IPS DF 4.7 (cell line): ENCODE results near the gene CLVS2.

Experiments
- DNase-seq: peaks from one replicate; pipeline ENCODE4 v3.0.0-alpha.2; 2013; ENCODE audit warnings: low spot score; ENCODE audit errors: extremely low read depth

Gene CLVS2

DNA sequence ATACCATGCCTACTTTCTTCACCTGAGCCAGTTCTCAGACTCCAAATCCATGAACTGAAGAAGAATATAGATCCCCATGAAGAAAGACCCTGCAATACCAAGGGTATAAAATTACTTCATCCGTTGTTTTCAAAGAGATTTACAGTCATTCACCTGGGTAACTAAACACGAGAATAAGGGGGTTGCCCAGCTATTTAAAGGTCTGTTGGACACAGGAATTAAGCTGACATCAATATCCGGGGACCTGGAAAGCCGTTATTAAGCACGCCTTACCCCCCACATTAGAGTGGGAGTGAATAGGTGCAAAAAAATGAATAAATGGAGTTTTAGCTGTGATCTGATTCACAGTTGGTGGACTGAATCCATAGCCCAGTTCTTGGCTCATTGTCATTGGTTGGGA lies 28.9 kb downstream of the CLVS2 start:
- no peak for DNase-seq

DNA sequence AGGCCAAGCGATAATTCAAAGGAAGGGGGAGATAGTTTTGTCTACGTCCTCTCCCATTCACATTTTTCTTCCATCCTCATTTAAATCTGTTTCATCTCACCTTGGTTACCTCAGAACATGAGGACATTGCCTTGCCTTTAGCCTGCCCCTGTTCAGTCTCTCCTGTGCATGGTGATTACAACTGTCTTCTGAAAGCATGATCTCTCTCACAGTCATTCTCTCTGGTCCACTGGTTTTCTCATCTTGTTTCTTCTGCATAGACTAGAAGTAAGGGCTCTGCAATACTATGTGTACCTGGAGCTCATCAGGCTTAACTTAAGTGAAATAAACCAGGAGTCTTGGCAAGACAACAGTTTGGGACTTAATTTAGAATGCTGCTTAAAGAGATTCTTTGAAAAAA lies 31.4 kb downstream of the CLVS2 start:
- no peak for DNase-seq

DNA sequence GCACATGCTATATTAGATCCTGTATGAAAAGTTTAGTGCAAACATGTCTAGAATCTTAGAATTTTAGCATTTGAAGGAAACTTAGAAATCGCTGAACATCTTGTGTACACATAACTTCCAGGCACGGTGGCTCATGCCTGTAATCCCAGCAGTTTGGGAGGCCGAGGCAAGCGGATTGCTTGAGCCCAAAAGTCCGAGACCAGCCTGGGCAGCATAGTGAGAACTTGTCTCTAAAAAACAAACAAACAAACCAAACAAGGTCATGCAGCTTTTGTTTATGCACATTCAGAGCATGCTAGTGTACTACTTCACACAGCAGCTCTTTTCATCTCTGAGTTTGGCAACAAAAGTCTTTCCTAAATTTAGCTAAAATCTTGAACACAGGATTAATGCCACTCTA lies 32.2 kb downstream of the CLVS2 start:
- no peak for DNase-seq

DNA sequence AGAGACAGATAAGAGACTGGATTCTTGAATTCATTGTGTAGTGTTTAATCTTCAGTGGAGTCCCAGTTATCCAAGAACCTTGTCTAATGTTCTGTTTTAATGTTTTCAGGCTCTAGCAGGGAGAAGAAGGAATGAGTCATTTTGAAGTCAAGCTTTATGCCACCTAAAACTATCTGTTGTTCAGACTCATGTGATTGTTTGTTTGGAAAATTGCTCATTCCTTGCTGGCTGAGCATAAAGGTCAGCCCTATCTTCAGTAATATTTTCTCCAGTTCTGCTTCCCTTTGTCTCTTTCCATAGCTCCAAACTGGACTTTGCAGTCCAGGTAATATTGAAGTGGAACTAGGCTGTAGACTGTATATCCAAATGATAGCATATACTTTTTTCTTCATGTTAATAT lies 34.2 kb downstream of the CLVS2 start:
- DNase-seq = no peak

DNA sequence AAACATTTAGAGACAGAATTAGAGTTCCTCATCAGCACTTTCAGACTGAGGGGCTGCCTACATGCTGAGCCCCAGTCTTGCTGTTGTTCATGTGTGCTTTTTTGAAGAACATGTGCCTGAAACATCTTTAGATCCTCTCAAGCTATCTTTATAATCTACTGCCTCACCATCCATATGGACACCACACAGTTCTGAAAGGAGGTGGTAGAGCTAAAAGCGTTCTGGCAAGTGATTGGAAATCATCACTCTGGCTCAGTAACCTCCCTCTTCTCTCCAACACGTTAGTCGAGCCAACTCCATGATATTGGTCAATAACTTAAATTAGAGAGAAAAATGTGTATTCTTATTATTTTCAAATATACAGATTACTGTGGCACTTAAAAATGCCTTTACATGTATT lies 40.6 kb downstream of the CLVS2 start:
- DNase-seq = no peak

DNA sequence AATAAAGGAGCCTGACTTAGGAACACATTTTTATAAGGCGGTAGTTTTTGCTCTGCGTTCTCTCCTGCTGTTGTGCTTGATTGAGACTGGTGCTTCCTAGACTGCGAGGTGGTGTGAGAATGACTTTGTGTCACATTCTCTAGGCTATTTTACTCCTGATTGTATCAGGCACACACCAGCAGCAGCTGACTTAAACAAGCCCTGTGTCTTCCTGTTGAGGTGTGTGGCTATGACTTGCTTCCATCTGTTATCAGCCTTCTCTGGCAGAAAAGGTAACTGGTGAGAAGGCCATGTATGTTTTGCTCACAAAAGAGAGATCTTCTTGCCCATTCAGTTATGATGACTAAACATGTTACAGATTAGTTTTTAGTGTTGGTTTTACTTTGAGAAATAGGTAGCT lies 43.4 kb downstream of the CLVS2 start:
- DNase-seq = no peak

DNA sequence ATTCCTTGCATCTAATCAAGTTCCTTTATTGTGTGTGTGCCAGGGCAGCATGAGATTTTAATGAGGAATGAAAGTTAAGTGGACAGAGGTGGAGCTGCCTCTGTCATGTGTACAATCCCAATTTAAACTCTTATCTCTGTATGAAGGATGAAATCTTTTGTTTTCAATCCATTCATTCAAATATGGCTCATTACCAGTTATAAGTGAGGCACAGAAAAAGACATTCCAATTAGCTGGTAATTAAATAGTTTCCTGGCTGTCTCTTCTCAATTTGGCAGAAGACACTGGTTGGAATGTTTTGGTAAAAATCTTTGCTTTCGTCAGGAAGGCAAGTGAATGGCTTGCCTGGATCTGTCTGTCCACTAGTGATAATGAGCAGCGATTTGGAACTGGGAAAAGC lies 46.4 kb downstream of the CLVS2 start:
- DNase-seq = no peak

DNA sequence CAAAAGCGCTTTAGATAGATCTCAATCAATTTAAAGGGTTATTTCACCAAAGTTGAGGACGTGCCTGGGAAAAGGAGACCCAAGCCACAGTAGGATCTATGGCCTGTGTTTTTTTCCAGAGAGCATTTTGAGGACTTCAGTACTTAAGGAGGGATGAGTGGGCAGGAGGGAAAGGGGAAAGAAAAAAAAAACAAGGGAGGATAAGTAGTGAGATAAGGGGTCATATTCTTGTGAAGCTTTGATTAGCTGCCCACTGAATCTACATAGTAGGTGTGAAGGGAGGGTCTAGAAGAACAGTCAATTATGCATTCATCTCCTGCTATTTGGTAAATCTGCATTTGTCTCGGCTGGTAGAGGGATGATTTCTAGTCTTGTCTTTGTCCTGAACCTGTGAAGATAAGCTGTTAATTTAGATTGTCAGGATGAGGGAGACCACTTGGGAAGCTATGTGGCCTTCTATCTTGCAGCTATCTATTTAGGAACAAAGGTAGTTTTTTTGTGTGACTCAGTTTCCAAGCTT lies 48.4 kb downstream of the CLVS2 start:
- no peak for DNase-seq

DNA sequence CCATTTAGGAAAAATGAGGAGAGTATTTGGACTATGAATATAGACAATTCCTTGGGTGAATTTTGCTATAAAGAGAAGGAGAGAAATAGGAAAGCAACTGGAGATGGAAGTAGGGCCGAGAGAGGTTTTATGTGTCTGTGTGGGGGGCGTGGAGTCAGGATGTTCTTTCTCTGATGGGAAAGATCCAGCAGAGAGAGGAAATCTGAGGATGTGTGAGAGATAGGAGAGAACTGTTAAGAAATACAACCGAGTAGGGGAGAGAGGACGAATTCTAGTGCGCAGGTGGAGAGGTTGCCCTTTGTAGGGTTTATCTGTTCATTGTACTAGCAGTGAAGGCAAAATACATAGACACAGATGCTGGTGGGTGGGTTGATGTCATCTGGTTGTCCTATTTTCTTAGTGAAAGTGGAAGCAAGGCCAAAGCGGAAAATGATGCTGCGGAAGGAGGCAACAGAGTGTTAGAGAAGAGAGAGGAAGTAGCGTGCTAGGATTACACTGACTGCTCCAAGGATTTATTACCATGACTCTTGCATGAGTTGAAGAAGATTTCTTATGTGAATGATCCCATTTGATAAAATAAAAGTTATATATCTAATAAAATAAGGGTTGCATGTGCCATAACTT lies 57.7 kb downstream of the CLVS2 start:
- no peak for DNase-seq

DNA sequence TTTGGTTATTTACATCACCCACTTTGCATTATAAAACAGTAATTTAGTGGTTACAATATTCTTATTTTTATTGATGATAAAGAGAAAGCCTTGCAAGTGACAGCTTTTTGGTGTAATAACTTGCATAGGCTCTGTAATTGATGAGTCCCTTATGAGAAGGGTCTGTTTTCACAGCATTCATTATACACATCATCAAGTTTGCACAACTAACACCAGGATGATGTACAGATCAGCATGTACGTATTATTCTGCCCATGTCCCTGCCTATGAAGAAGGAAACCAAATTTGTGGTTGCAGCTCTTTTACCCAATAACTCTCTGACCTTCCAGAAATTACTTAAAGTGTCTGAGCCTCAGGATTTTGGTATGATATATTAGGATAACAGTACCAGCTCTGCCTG lies 59.2 kb downstream of the CLVS2 start:
- no peak for DNase-seq

DNA sequence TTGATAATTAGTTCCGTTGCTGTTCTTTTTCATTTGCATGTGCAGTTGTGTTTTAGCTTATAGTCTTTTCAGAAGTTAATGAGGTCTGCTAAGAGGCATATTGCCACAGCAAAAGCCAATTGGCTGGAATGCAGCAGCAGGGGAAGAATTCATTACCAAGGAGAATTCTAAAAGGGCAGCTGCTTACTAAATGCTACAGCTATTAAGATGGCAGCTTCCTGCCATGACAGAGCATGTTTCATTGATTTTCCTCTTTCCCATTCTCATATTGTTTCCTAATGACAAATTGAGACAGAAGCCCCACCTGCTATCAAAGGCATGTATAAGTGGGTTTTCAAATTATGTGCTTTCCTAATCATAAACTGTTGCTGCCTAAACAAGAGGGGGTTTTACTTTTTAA lies 66.6 kb downstream of the CLVS2 start:
- peak; percentile 19 for DNase-seq

DNA sequence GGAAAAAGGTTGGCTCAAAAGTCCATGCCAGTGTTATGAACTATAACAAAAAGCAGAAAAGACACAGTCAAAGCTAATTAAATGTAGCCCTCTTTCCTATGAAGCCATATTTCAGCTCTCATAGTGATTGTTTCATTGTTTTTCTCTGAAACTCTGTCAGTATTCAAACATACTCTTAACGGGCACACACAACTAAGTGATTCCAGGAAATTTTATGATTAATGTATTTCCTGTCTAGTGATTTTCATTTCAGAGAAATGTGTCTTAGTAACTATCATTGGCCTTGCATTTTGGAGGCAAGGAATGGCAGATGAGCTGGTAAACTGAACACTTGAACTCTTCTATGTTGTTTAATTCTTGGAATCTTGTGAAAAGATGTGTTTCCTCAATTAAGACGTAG lies 68.0 kb downstream of the CLVS2 start:
- DNase-seq = no peak

DNA sequence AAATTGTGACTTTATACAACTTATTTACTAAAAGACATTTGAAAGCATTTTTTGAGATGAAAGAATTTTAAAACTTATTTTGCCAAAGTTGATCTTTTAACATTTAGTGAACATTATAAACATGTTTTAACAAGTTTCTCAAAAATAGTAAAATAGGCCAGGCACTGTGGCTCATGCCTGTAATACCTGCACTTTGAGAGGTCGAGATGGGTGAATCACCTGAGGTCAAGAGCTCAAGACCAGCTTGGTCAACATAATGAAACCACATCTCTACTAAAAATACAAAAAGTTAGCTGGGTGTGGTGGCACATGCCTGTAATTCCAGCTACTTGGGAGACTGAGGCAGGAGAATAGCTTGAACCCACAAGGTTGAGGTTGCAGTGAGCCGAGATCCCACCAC lies 78.6 kb downstream of the CLVS2 start:
- DNase-seq = no peak

DNA sequence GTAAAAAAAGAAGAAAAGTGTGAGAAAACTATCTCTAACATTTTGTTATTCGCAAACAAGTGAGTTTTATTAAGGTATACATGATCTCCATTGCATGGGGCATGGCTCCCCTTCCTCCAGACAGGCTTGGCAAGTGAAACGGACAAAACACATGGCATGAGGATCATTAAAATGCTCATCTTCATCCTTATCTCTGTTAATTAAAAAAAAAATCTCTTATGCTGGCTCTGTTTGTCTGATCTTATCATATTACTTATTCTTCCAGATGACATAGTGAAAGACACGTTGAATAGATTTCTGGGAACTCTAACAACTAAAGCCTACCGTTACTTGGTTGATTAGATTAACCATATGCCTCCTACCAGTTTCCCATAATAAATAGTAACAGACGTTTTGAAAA lies 89.4 kb downstream of the CLVS2 start:
- no peak for DNase-seq

DNA sequence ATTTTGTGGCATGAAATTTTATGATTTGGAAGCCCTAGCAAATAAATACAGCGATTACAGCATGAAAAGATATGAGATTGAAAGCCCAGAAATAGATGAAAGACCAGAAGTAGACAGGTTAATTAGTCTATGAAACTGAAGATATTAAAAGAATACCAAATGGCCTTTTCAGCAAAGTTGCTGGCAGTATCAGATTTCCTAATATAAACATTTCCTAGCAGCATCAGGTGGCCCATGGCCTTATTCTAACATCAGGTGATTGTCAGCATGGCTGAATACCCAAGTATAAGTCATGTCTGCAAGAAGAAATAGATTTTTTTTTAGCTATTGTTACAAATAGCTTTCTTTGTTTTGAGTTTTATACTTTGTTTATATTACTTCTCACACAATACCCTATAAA lies 93.2 kb downstream of the CLVS2 start:
- no peak for DNase-seq

DNA sequence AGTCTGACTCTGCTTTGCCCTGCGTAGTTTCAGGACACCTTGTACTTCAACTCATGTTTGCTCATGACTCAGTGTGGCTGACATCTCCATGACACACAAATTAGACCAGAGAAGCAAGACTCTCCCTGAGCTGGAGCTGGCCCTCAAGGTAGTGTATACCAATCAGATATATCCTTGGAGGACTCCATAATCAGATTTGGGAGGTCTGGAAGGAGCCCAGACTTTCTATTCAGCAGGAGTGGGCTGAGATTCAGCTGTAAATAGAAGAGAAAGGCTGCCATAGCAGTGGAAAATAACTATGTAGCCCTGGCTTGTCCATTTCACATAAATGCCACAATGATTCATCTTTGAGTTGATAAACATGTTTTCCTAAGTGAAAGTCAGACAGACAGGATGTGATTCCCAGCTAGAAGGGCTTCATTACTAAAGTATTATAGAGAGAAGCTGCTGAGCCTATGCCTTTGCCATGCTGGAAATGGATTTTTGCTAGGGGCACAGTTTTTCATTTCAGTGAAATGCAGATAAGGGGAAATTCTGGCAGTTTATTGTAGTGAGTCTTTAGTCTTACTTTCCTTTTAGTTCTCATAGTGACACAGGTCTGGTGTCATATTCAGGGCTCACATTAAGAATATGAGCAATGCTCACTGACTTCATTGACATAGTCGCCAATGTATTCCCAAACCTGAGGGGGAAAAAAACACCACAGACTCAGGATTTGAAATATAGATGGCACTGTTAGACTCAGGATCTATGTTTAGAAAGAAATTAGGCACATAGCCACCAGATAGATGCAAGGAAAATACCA lies 95.3 kb downstream of the CLVS2 start:
- no peak for DNase-seq

DNA sequence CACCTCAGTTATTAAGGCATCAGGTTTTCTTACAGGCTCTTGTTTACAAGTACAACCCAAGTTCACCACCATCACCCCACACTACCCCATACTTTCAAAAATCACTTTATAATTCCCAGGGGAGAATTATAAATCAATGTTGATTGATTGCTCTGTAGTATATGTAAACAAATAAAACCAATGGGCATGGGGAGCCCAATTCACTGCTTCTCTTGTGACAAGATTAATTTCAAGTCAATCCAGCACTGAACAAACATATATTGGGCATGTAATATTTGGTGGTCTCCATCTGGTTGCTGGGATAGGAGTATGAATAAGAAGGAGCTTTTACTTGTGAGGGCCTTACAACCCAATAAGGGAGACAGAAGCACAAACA lies 95.8 kb downstream of the CLVS2 start:
- no peak for DNase-seq

DNA sequence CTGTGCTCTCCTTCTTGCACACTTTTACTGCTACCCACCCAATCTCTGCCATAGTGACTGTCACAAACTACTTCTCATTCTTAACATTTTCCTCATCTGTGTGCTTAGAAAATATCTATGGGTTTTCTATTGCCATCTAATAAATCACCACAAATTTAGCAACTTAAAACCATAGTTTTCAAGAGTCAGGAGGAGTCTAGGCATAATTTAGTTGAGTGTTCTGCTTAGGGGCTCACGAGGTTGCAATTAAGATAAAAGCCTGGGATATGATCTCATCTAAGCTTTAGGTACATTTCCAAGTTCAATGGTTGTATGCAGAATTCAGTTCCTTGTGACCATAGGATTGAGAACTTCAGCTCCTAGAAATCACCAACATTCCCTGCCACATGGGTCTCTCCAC lies 98.8 kb downstream of the CLVS2 start:
- DNase-seq = no peak

DNA sequence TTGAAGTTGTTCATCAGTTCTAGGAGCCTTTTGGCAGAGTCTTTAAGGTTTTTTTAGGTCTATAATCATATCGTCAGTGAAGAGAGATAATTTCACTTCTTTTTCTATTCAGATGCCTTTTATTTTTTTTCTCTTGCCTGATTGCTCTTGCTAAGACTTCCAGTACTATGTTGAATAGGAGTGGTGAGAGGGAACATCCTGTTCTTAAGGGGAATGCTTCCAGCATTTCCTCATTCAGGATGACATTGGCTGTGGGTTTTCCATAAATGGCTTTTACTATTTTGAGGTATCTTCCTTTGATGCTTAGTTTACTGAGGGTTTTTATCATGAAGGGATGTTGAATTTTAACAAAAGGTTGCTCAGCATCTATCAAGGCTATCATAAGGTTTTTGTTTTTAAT lies 109.5 kb downstream of the CLVS2 start:
- DNase-seq = no peak

DNA sequence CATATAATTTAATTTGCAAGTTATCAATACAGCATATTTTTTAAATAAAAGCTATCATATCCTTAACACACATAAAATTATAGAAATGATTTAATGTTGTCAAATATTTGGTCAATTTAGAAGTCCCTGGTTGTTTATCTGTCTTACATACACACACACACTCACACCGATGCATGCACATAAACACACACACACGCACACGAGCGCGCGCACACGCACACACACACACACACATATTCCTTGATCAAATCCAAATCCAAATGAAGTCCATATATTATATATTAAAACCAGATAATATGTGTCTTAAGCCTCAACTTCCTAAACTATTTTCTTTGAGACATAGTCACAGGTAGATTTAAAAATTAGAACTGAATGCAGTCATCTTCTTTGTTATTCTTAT lies 120.3 kb downstream of the CLVS2 start:
- no peak for DNase-seq

DNA sequence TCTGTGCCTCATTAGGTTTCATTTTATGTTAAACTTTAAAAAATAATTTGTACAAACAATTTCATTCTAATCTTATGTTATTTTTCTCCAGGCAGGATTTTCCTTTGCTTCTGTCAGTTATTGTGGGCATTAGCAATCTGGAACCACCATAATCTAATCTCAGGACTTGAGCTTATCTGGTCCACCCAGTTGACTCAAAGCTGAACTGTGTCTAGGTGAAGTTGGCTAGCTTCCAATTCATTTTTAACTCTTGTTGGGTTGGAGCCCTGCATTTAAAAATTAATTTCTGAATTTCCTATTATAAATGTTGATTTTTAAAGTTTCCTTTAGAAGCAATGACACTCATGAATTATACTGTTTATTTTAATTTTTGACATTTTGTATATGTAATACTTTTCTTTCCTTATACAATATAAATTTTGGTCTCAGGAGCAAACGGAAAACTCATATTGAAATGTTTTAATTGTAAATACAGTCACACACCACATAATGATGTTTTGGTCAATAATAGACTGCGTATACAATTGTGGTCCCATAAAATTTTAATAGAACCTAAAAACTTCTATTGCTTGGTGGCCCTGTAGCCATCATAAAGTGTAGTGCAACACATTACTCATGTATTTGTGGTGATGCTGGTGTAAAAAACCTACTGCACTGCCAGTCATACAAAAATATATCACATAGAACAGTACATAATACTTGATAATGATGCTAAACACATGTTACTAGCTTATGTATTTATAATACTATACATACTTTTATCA lies 121.3 kb downstream of the CLVS2 start:
- no peak for DNase-seq

DNA sequence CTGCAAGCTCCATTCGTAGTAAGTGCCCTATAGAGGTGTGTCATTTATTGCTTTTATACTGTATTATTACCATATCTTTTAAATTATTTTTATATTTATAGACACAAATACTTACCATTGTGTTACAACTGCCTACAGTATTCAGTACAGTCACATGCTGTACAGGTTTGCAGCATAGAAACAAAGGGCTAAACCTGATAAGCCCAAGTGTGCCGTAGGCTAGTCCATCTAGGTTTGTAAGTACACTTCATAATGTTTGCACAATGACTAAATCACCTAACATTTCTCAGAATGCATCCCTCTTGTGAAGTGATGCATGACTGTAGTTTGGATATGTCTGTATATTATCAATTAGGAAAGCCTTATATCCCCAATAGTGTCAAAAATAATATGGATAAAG lies 122.8 kb downstream of the CLVS2 start:
- DNase-seq = no peak
